T-helper 9 cell (primary cell): ENCODE data around the gene EMC10.

Experiments used
- DNase-seq: peaks from one replicate; pipeline ENCODE4 v3.0.0-alpha.2; 2020

Gene EMC10

GRCh38 chr19:50480281-50481111, 4.2 kb downstream of the EMC10 start:
- no peak for DNase-seq

- DNase-seq: no peak
Observed at GRCh38 chr19:50481351-50482149, 5.2 kb downstream of the EMC10 start.

- DNase-seq: no peak
Observed at GRCh38 chr19:50482271-50482855, 6.1 kb downstream of the EMC10 start.

GRCh38 chr19:50482916-50483315, 6.6 kb downstream of the EMC10 start:
- DNase-seq: no peak

DNA sequence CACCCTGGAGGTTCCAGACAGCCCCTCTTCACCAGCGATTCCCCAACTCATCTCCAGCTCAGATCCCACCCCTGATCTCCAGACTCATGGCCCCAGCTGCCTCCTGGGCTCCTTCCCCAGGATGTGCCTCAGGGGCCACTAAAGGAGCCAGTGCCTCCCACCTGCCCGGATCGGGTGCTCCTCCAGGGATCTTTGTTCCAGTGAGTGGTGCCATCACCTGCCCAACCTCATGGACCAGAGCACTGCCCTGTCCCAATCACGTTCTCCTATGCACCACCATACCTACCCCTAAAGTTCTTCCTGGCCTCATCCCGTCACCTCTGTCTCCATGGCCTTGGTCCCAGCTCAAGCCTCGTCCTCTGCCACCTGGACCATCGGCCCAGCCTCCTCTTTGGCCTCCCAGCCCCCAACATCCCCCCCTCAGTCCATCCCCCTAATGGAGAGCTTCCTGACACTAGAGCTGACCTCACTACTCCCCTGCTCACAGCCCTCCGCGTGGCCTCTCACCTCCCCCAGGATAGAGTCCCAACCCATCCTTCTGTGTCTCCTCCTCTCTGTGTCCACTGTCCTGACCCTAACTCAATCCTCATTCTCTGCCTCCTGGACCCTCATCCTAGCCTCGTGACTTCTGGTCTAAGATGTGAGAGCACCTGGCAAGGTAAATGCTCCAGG, 9.1 kb downstream of the EMC10 start:
- DNase-seq: no peak

DNA sequence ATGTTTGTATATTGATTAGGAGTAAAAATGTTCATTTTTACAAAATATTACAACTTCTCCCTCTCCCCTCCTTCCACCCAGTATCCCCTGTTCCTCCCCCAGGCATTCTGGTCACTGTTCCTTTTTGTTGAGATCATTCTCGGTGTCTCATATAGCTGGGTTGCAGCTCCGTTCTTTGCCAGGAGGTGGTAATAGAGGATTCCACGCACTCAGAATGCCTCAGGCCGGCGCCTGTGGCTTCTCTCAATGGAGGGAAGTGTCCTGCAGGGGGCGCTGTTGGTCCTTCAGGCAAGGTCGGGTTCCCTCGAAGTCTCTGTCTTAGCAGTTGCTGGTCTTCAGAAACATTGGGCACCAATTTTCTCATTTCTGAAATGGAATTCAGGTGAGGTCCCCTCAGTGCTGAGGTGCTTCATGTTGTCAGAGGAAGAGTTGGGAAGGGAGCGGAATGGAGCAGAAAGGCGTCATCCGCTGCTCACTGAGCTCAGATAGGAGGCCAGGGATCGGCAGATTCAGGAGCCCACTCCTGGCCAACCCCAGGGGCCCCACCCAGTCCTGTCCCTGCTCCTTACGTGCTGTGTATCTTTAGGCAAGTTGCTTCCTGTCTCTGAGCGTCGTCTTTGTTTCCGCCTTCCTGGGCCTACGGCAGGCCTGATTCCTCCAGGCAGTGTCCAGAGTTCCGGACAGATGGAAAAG, 10.7 kb downstream of the EMC10 start:
- DNase-seq: peak; percentile 49

DNA sequence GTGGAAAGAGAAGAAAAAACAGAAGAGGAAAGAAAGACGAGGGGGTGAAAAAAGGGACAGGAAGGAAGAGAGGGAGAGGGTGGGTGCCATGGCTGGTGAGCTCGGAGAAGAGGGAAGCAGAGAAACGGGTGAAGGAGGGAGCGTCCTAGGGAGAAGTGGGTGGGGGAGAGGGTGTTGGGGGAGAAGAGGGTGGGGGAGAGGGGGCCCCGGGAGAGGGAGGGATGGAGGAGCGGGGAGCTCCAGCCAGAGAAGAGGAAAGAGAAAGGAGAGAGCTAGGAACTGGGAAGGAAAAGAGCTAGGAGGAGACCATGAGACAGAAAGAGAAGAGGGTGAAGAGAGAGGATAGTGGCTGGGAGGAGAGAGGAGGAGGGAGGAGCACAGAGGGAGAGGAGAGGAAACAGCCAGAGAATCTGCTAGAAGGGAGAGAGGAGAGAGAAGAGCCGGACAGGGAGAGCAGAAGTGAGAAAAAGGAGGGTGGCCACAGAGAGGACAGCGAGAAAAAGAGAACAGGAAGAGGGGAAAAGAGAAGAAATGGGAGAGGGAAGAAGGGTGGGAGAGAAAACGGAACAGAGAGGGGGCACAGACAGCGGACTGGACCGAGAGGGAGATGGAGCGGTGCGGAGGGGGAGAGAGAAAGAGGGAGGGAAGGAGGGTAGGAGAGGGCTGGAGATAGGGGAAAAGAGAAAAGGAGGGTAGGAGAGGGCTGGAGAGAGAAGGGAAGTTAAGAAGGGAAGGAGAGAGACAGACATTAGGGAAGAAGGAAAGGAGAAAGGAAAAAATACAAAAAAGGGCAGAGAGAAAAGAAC, 12.3 kb downstream of the EMC10 start:
- DNase-seq: no peak

- no peak for DNase-seq
Observed at GRCh38 chr19:50489461-50490011, 13.2 kb downstream of the EMC10 start.

DNA sequence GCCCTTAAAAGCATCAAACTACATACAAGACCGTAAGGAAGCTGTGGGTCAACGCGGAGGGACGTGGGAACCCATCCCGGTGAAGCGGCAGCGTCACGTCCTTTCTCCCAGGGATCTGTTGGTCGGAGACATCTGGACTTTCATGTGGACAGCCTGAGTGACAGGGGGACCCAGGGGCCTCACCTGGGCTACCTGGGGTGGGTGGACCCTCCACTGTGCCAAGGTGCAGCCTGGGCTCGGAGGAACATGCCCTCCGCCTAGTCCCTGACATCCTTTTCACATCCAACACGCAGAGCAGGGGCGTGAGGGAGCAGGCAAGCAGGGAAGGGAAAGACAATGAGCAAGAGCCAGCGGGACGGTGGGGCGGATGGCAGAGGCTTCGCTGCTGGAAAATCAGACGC, 14.1 kb downstream of the EMC10 start:
- DNase-seq: no peak

- no peak for DNase-seq
Observed at GRCh38 chr19:50490991-50491472, 14.7 kb downstream of the EMC10 start.

- no peak for DNase-seq
Observed at GRCh38 chr19:50492303-50493052, 16.2 kb downstream of the EMC10 start.

- DNase-seq: no peak
Observed at GRCh38 chr19:50493171-50493570, 16.9 kb downstream of the EMC10 start.

DNA sequence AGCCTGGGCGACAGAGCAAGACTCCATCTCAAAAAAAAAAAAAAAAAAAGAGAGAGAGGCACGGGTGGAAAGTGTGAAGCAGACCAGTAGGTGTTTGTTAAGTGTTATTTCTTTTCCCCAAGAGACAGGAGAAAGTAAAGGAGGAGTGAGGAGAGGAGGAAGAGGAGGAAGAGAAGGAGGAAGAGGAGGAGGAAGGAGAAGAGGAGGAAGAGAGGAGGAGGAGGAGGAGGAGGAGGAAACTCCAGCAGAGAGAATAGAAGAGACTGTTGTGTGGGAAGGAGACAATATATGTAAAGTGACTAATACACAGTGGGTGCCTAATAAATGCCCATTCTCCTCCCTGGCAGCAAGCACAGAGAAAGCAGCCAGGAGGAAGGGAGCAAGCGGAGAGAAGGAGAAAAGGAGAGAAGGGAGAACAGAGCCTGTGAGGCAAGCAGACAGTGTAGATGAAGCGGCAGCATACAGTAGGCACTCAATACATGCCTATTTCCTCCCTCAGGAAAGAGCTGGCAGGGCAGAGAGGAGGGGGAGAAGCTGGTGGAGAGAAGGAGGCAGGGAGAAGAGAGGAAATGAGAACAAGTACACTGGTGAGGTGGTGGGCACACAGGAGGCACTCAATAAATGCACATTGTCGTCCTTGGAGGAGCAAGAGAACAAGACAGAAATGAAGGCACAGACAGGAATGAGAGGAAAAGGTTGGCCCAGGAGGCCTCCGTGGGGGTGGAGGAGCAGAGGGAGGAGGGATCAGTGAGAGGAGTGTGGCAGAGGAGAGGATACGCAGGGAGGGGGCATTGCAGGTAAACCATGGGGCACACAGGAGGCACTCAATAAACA, 18.1 kb downstream of the EMC10 start:
- no peak for DNase-seq

GRCh38 chr19:50495020-50495531, 18.8 kb downstream of the EMC10 start:
- no peak for DNase-seq

- no peak for DNase-seq
Observed at GRCh38 chr19:50496189-50497021, 20.1 kb downstream of the EMC10 start.

DNA sequence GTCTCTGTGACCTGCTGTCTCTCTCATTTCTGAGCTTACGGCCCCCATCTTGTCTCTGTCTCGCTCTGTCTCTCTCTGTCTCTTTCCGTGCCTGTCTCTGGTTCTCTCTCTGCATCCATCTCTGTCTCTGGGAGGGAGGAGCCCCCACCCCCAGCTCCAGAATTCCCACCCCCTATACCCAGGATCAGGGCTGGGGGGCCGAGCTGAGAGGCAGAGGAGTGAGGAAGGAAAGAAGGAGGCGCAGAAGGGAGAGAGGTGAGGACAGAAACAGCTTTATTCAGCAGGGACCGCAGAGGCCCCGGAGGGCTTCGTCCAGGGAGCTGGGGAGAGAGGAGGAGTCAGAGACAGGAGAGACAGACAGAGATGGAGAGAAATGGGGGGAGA, 20.7 kb downstream of the EMC10 start:
- no peak for DNase-seq

DNA sequence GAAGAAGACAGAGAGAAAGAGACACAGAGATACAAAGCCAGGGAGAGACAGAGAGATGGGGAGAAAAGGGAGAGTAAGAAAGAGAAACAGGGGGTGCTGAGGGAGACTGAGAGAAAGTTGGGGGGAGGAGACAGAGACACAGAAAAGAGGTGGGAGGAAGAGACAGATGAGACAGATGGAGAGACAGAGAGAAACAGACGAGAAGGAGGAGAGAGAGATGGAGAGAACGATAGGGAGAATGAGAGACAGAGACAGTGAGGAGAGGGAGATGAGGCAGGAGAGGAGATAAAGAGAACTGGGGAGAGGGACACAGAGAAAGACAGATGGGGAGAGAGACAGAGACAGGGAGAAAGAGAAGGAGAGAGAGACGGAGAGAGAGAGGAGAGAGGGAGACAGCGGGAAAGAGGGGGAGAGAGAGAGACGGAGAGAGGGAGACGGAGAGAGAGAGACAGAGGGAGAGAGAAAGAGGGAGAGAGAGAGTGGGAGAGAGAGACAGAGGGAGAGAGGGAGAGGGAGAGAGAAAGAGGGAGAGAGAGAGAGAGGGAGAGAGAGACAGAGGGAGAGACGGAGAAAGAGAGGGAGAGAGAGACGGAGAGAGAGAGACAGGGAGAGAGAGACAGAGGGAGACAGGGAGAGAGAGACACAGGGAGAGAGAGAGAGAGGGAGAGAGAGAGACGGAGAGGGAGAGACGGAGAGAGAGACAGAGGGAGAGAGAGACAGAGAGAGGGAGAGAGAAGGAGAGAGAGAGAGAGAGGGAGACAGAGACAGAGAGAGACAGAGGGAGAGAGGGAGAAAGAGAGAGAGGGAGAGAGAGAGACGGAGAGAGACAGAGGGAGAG, 22.1 kb downstream of the EMC10 start:
- DNase-seq: no peak
